Measurements from ENCODE around the gene CCDC144A. TPM values are rescaled to one million over a fixed set of nuclear protein-coding genes. Genes with fewer than 3 reads are reported as not detected.
"Not testable (repeated sequence)": the region's sequence is repeated elsewhere in the genome, so short reads cannot be mapped to it uniquely, and the experiment has no call there.

Gene CCDC144A
- polyA plus RNA-seq, 1 experiment: 0.36 TPM

DNA sequence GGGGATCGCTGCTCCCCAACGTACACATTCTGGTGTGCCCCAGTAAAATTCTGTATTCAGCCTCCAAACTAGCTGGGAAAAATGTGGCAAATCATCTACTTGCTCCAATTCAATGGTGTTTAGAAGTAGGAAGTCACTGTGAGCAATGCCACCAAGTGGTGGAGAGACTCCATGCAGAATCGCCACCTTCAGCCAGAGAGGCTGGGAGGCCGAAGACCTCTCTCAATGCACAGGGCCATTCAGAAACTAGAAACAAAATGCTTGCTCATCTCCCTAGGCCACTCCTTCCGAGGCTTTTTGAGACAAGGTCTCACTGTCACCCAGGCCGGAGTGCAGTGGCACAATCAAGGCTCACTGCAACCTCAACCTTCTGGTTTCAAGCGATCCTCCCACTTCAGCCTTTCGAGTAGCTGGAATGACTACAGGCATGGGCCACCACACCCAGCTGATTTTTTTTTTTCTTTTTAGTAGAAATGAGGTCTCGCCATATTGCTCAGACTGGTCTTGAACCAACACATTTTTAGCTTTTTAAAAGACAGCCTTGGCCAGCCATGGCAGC, 100.4 kb downstream of the CCDC144A start:
- CTCF ChIA-PET; H3K9me3 ChIP-seq (ENCODE audit: control insufficient read depth, insufficient read depth, low read length); POLR2A ChIA-PET; H3K27ac ChIP-seq (ENCODE audit: low read depth, low read length); H3K4me3 ChIP-seq (ENCODE audit: low read depth, low read length); DNase-seq (ENCODE audit: low read depth, low spot score); H3K27me3 ChIP-seq (ENCODE audit: control insufficient read depth, insufficient read depth, low read length): not testable (repeated sequence)

DNA sequence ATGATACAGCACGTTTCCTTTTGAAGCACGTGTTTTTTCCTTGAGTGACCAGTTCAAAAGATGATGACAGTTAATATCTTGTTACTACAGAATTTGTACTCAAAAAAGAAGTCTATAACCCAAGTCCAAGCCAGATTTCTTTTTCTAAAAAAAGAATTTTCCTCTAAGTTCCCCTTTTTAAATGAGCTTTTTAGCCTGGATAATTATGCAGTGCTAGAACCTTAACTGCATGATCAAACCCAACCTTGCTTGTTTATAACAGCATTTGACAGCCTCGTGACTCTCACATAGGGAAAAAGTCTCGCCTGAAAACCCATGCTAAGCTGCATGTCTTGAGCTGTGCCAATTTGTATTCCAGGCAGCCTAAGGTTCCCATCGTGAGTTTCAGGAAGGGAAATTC, 104.2 kb downstream of the CCDC144A start:
- H3K27me3 ChIP-seq (ENCODE audit: control insufficient read depth, insufficient read depth, low read length); DNase-seq (ENCODE audit: low read depth, low spot score); POLR2A ChIA-PET; H3K4me3 ChIP-seq (ENCODE audit: low read depth, low read length); H3K27ac ChIP-seq (ENCODE audit: low read depth, low read length); H3K9me3 ChIP-seq (ENCODE audit: control insufficient read depth, insufficient read depth, low read length); CTCF ChIA-PET: not testable (repeated sequence)

DNA sequence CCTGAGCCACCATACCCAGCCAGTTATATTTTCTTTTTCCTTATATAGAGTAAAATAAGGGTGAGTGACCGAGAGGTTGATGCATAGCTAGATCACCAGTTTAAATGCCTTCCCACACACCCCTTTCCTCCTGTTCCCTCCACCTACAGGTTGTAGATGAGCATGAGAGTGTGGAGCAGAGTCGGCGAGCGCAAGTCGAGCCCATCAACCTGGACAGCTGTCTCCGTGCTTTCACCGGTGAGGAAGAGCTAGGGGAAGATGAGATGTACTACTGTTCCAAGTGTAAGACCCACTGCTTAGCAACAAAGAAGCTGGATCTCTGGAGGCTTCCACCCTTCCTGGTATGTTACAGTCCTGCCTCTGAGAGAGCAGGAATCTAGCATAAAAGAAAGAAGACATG, 105.9 kb downstream of the CCDC144A start:
- H3K27ac ChIP-seq (ENCODE audit: low read depth, low read length); POLR2A ChIA-PET; H3K9me3 ChIP-seq (ENCODE audit: control insufficient read depth, insufficient read depth, low read length): not testable (repeated sequence)

DNA sequence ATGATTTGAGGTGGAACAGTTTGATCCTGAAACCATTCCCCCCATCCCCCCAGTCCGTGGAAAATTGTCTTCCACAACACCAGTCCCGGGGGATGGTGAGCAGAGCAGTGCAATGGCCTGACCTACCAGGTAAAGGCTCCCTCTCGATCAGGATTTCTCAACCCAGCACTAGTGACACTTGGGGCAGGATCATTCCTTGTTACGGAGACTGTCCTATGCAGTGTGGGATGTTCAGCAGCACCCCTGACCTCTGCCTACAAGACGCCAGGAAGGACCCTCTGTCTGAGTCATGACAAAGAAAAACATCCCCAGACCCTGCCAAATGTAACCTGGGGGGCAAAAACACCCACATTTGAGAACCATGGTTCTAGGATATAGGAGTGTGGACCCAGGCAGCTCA, 114.8 kb downstream of the CCDC144A start:
- H3K9me3 ChIP-seq (ENCODE audit: control insufficient read depth, insufficient read depth, low read length); H3K27me3 ChIP-seq (ENCODE audit: control insufficient read depth, insufficient read depth, low read length); H3K27ac ChIP-seq (ENCODE audit: low read depth, low read length); DNase-seq (ENCODE audit: low read depth, low spot score); H3K4me3 ChIP-seq (ENCODE audit: low read depth, low read length); CTCF ChIA-PET; POLR2A ChIA-PET: not testable (repeated sequence)

More for the DNA sequence above, 105.9 kb downstream of the CCDC144A start:
- CTCF ChIA-PET; DNase-seq (ENCODE audit: low read depth, low spot score); H3K4me3 ChIP-seq (ENCODE audit: low read depth, low read length); H3K27me3 ChIP-seq (ENCODE audit: control insufficient read depth, insufficient read depth, low read length): not testable (repeated sequence)

DNA sequence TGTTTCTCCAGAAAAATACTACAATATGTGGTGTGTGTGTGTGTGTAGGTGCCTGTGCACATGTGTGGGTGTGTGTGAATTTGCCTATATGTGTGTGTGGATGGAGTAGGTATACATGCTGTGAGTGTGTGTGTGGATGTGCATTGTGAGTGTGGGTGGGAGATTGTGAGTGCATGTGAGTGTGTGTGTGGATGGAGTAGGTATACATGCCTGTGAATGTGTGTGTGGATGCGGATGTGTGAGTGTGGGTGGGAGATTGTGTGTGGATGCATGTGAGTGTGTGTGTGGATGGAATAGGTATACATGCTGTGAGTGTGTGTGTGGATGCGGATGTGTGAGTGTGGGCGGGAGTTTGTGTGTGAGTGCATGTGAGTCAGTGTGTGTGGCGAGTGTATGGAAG, 116.6 kb downstream of the CCDC144A start:
- DNase-seq (ENCODE audit: low read depth, low spot score); POLR2A ChIA-PET; H3K9me3 ChIP-seq (ENCODE audit: control insufficient read depth, insufficient read depth, low read length); CTCF ChIA-PET; H3K27ac ChIP-seq (ENCODE audit: low read depth, low read length); H3K27me3 ChIP-seq (ENCODE audit: control insufficient read depth, insufficient read depth, low read length); H3K4me3 ChIP-seq (ENCODE audit: low read depth, low read length): not testable (repeated sequence)

DNA sequence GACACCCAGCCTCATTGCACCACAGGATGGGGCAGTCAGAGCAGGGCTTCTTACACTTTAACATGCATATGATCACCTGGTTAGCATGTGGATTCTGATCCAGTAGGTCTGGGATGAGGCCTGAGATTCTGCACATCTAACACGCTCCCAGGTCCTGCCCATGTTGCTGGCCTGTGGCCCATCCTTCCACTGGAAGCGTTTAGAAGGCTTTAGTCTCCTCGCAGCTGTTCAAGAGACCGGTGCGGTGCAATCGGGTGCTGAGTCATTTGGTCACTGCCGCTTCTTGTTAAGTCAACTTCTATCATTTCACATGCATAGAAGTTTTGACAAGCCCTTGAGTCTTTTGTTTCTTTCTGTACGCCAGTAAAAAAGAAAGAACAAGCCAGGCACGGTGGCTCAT, 117.6 kb downstream of the CCDC144A start:
- CTCF ChIA-PET; DNase-seq (ENCODE audit: low read depth, low spot score); POLR2A ChIA-PET; H3K9me3 ChIP-seq (ENCODE audit: control insufficient read depth, insufficient read depth, low read length); H3K4me3 ChIP-seq (ENCODE audit: low read depth, low read length); H3K27me3 ChIP-seq (ENCODE audit: control insufficient read depth, insufficient read depth, low read length); H3K27ac ChIP-seq (ENCODE audit: low read depth, low read length): not testable (repeated sequence)

DNA sequence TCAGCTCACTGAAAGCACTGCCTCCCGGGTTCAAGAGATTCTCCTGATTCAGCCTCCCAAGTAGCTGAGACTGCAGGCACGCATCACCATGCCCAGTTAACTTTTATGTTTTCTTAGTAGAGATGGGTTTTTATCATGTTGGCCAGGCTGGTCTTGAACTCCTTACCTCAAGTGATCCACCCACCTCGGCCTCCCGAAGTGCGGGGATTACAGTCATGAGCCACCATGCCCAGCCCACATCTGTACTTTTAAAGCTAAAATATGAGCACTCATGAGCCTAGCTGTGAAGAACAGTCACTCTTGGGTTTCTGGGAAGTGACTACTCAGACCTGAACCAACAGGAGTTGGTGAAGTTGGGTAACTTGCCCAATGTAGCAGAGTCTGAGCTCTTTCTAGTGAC, 120.2 kb downstream of the CCDC144A start:
- POLR2A ChIA-PET; CTCF ChIA-PET; H3K9me3 ChIP-seq (ENCODE audit: control insufficient read depth, insufficient read depth, low read length); DNase-seq (ENCODE audit: low read depth, low spot score); H3K27me3 ChIP-seq (ENCODE audit: control insufficient read depth, insufficient read depth, low read length); H3K27ac ChIP-seq (ENCODE audit: low read depth, low read length); H3K4me3 ChIP-seq (ENCODE audit: low read depth, low read length): not testable (repeated sequence)

DNA sequence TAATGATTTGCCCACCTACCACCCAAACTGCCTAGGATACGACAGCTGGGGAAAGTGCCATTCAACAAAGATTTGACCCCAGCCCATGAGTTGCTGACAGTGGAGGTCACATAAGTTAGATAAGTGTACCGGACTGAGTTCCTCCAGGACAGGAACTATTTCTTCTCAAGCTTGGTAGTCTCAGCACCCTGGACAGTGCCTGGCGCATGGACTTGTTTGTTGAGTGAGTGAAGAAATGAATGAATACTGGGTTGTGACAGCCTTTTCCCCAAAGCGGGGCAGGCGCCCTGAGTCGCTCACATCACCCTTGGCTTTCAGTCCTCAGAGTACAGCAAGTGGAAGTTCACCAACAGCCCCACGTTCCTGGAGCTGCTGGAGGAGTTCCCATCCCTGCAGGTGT, 122.1 kb downstream of the CCDC144A start:
- H3K27me3 ChIP-seq (ENCODE audit: control insufficient read depth, insufficient read depth, low read length); POLR2A ChIA-PET; H3K27ac ChIP-seq (ENCODE audit: low read depth, low read length); CTCF ChIA-PET; DNase-seq (ENCODE audit: low read depth, low spot score); H3K4me3 ChIP-seq (ENCODE audit: low read depth, low read length); H3K9me3 ChIP-seq (ENCODE audit: control insufficient read depth, insufficient read depth, low read length): not testable (repeated sequence)

DNA sequence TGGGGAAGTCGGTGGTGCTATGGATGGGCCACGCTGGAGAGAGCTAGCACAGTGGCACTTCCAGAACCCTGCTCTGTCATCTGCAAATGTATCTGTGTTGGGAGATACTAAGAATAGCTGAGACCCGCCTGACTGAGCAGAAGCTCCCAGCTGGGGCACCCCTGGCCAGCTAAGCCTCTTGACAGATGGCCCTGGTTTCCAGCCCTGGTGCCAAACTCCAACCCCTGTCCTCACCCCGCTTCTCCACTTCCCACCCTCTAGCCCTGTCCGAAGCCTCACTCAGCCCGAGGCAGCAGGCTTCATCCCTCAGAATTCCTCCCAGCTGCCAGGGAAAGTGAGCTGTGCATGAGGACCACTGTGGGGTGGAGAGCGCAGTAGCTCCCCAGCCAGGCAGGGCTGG, 124.4 kb downstream of the CCDC144A start:
- Histone ChIP-seq H3K27ac (ENCODE audit: low read depth, low read length) (no peak overlapping the region), H3K27me3 (ENCODE audit: control insufficient read depth, insufficient read depth, low read length) (no peaks in the 10 kb centered on the region), H3K9me3 (ENCODE audit: control insufficient read depth, insufficient read depth, low read length) (no peaks in the 10 kb centered on the region), H3K4me3 (ENCODE audit: low read depth, low read length) (no peak overlapping the region)
- TF ChIP-seq, protein P1, sequence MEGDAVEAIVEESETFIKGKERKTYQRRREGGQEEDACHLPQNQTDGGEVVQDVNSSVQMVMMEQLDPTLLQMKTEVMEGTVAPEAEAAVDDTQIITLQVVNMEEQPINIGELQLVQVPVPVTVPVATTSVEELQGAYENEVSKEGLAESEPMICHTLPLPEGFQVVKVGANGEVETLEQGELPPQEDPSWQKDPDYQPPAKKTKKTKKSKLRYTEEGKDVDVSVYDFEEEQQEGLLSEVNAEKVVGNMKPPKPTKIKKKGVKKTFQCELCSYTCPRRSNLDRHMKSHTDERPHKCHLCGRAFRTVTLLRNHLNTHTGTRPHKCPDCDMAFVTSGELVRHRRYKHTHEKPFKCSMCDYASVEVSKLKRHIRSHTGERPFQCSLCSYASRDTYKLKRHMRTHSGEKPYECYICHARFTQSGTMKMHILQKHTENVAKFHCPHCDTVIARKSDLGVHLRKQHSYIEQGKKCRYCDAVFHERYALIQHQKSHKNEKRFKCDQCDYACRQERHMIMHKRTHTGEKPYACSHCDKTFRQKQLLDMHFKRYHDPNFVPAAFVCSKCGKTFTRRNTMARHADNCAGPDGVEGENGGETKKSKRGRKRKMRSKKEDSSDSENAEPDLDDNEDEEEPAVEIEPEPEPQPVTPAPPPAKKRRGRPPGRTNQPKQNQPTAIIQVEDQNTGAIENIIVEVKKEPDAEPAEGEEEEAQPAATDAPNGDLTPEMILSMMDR (IDR thresholded peaks at IDR 0.05; ENCODE audit: low read depth, low read length): no peak
- CTCF ChIA-PET: no interaction called here
- POLR2A ChIA-PET: no interaction called here
- no peak for DNase-seq (ENCODE audit: low read depth, low spot score)

All from AG04450 (cell line).